ENCODE results near the gene NOXO1.

Gene NOXO1

DNA sequence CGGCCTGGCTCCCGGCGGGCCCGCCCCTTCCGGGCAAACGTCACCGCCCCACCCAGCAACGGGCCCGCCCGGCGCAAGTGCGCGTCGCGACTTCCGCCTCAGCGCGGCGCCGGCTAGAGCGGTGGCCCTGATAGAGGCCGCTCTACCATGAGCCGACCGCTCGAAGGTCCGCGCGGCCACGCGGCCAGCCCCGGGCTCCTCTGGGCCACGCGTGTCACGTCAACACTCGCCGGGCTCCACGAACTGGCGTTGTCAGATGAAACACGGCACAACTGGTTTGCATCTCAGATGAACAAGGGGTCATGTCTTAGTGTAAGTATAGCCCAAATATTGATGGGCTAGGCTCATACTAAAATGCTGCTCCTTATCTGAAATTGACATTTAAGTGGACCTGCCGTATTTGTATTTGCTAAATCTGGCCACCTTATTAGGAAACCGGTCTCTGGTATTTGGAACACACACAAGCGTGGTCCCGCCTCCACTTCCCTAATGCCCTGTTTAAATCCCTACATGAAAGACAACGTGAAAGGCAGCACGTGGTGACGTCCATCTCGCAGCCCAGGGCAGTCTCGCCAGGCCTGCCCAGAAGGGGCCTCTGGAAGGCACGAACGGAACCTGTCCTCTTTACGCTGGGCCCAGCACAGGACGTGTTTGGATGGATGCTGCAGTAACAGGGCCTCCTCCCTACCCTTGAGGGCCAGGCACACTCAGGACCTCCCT, 28.7 kb upstream of the NOXO1 start, which contains the start of gene ZNF598:
ZNF598 (minus strand) TSS at position 31 of the 720 bp plus-strand sequence.
- peak; percentile 82 to 98 (median 84) for DNase-seq

DNA sequence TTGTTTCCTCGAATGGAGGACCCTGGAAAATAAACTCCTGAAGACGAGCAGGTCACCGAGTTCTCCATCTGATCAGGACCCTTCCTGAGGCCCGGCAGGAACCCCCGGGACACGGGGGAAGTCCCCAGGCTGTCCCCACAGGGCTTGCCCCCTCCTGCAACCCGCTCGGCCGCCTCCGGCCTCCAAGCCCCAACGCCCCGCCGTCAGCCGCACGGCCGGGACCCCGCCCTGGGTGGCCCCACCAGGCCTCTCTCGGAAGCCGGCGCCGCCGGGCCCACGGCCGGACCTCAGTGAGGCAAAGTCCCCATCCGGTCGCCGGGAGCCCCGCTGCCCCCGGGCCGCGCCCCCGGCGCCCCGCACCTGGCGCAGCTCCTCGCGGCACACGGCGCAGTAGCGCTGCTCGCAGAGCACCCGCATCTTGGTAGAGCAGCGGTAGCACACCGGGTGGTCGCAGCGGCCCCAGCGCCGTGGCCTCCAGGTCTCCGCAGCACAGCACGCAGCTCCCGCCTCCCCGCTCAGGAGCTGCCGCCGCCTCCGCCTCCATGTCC, 28.0 kb upstream of the NOXO1 start:
- DNase-seq = peak in 2 of 3 experiments; percentile 59 to 72

DNA sequence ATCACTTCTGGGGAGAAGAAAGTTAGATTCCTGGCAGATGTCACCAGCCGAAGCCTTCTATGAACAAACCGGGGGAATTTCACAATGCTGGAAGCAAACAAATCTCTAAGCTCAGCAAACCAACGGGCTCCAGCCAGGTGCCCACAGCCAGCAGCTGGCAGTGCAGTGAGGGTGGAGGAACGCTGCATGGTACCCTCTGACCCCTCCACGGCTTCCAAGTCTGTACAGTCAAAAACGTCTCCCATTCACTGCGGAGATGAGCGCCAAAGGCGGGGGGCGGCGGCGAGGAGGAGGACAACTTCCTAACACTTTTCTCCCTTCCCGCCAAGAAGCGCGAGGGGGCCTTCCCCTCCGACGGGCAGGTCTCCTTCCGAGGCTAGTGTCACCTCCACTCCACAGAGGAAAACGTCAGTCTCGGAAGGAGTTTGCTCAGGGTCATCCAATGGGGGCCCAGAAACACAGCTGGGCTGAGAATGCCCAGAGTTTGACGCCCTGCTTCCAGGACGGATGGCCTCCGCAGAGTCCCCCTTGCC, 27.4 kb upstream of the NOXO1 start:
- peak in 2 of 3 experiments; percentile 31 to 38 for DNase-seq

DNA sequence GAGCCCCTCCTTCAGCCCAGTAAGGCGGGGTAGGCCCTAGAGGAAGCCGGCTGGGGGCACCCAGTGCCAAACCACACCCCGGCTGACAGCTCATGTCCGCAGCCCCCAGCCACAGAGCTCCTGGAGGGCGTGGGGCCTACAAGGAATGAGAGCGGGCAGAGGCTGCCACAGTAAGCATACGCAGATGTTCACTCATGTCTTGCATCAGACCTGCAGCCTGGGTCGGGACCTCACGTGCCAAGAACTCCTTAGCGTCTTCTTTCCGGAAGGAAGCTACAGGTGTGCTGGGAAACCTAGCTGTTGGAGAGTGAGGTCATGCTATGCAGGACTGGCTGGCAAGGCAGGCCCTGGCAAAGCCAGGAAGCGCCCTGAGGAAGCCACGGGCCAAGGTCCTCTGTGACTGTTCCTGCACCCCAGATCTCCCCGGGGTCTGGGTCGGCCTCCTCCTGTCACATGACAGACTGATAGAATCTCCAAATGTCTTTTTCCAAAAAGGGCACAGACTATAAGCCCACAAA, 26.8 kb upstream of the NOXO1 start:
- DNase-seq = no peak

DNA sequence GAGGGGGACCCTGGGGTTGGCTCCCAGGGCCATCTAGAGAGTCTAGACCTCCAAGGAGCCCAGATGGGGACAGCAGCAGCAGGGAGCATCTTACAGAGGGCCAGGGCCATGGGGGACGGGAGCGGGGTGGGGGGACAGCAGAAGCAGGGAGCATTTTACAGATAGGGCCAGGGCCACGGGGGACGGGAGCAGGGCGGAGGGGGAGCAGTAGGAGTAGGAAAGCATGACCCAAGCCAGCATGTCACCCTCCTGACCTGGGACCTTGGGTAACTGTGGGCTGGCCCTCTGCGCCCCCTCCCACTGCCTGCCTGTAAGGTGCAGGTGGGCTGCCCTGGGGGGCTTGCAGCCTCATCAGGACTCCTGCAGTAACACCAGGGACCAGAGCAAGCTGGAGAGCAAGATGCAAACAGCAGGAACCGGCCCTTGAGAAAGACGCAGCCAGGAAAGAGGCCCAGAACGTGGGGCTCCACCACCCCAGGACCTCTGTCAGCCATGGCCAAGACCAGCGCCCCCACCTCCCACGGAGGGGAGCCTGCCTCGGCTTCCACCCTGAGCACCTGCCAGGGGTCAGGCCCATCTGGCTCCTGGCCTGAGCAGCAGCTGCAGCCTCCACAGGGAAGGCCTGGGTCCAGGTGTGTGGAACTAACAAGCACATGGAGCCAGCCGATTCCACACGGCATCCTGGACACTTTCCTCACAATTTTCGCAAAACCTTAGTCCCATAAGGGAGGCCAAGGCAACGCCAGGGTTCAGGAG, 26.0 kb upstream of the NOXO1 start:
- no peak for DNase-seq

DNA sequence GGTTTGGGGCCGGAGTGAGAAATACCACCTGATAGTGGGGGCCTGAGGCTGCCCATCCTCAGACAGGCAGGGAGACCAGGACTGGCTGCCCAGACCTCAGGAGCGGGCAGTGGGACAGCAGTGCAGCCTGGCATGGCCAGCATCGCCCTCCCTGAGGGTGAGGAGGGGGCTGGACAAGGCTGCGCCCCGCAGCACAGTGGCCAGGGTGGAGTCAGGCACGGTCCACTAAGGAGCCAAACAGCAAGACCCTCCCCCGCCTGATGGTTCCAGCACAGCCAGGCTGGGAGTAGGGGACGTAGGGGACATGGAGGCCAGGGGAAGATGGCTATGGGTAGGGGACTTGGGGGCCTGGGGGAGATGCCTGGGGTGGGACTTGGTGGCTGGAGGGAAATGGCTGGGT, 25.0 kb upstream of the NOXO1 start:
- no peak for DNase-seq

DNA sequence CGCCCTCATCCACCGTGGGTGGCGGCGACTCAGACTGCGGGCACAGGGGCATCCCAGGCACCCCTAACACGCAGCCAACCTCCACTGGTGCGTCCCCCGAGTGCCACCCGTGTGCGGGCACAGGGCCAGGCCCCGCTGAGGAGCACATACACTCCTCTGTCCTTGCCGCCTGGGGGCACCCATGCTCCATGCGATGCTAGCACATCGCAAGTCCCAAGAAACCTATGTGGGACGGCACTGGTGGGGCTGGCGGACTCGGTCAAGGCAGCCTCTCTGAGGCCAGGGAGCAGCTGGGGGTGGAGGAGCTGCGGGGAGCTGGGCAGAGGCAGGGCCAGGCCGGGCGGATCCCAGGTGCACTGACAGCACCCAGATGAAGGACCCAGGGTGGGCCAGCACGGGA, 24.4 kb upstream of the NOXO1 start:
- no peak for DNase-seq

DNA sequence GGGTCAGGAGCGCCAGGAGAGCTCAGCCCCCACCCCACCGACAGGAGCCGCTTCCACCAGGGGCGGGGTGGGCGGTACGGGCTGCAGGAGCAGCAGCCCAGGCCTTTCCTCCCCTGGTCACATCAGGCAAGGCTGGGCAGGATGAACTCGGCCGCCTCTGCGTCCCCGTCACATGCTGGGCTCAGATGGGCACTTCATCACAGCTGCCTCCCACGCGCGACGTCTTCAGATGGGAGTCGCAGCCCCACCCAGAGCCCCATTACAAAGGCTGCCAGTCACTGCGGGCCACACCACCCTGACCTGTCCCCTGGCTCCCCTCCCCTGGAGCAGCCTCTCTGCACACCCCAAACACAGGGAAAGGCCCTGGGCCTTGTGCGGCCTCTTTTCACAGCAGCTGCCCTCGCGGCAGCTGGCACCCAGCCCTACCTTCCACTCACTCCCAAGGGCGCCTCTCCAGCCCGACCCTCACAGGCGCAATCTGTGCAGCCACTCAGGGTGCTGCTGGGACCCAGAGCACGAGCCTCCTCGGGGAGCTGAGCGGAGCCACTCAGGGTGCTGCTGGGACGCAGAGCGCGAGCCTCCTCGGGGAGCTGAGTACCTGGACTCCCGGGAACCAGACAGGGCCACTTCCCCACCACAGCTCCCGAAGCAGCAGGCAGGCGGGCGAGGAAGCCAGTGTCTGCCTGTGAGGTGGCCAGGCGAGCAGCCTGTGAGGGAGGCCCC, 23.7 kb upstream of the NOXO1 start:
- DNase-seq = peak in 2 of 3 experiments; percentile 5 to 13

DNA sequence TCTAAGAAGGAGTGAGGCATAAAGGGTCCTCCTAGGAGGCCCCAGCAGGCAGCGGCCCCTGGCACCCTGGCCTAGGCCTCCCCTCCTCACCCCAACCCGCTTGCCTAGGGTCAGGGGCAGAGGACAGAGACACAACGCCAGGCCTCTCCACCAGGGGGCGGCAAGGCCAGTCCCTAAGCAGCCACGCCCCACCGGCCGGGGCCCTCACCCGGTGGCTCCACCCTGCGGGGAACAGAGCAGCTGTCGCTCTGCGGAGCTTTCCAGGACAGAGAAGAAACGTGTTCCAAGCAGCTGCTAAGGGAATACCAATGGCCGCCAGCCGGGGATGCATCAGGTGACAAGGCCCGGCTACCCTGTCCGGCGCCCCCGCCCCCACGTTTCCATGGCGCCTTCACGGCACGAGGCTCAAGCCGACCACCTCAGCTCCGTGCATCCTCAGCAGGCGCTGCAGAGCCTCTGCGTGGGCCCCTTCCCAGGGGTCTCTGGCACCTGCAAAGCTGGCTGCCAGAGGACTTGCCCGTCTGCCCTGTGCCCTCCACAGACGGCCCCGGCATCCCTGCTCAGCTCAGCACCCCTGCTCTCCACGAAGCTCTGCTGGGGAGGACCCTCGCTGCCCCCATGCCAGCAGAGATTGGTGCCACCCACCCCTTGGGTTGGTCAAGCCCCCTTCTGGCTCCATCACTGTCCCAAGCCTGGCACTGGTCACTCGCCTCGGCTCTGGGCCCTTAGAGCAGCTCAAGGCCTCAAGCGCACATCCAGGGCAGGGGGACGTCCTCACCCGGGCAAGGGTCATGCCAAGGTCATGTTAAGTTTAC, 22.8 kb upstream of the NOXO1 start:
- DNase-seq = peak; percentile 77 to 97 (median 92)

DNA sequence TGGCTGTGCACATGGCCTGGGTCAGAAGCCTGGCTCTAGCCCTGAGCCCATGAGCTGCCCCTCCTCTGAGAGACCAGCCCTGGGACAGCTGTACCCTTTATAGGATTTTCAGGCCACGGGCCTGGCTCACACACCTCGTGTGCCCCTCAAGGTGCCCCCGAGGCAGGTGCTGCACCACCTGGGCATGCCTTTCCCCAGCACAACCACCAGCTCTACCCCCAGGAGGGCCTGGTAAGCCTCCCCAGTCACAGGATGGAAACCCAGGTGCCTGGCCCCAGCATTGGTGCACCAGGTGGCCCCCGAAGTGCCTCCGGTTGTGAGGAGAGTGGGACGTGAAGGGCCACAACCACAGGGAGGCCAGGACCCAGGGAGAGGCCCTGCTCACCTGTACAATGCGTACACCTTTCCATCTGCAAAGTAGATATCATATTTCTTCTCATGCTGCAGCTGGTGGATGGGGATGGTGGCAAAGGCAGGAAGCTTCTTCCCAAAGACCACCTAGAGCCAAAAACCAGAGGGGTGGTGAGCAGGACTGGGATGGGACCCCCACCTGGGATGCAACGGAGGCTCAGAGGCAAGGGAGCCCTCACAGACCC, 22.1 kb upstream of the NOXO1 start:
- DNase-seq = no peak

DNA sequence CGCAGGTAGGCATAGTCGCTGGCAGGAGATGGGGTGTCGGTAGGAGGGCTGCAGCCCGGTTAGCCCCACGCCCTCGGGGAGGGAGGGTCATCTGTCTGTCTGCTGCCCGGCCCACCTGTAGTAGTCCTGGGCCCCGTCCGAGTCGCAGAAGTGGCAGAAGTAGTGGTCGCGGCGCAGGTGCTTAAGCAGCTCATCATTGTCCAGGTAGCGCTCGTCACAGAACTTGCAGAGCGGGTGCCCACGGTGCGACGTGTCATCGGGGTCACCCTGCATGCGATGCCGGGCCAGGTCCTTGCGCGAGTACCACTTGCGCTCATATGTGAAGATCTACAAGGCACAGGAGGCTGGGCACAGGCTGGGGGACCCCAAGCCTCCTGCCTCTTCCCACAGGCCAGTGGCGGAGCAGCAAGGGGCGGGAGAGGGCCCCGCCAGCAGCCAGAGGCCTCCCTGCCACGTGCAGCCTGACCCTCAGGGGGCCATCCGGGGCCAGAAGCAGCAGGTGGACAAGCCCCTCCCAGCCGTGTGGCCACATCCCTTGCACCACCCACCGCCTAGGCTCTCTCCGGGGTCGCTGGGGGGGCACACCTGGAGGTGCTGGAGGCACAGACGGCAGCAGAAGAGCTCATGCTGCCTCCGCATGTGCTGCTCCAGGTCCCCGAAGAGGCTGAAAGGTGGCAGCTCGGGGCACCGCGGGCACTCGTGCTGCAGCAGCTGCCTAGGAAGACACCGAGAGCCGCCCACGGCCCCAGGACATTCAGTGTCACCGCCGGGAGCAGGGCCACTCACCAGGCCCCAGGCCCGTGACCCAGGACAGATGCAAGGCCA, 21.3 kb upstream of the NOXO1 start:
- no peak for DNase-seq

DNA sequence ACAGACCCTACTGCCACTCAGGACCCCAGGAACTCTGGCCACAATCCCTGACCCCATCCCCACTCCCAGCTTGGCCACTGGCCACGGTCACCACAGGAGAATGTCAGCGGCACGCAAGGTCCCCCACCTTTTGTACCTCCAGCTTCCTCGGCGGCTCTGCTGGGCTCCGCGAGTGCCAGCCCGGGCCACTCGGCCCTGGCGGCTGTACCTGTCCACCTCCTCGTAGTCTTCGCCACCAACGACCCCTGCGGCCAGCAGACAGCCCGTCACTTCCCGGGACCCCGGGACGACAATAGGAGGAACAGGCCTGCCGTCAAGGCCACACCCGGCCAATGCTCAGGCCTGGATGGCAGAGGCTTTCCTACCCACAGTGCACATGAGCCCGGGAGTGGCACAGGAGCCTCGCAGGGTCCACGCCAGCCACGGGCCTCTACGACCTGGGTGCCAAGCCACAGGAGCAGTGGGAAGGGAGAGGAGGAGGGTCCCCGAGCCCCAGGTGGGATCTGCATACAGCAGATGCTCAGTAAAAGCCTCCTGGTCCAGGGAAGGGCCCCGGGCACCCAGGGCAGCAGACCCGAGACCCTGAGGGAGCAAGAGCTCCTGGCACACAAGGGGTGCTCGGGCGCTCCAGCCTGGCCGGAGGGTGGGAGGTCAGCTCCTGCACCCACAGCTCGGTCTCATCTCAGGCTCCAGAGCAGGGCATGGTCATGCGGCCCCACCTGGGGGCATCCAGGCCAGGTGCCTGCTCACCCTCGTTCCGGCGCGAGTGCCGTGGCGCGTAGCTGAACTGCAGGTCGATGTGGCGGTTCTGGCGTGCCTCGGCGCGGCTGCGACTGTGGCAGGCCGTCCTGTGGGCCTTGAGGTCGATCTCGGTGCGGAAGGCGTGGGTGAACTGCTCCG, 20.4 kb upstream of the NOXO1 start:
- no peak for DNase-seq

DNA sequence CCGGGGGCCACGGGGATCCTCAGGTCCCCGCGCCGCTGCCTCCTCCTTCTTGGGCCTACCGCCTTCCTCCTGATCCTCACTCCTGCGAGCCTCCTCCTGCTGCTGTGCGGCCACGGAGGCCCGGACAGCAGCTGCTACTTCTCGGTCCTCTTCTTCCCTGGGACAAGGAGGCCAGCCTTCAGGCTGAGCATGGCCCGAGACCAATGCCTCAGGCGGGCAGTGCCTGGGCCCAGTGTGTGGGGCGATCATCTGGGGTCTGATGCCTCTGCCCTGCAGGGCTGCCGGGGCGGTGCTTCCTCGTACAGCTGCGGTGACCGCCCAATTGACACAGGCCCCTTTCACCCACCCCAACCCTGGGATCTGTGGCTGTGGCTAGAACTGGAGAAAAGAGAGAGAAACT, 19.8 kb upstream of the NOXO1 start:
- no peak for DNase-seq

DNA sequence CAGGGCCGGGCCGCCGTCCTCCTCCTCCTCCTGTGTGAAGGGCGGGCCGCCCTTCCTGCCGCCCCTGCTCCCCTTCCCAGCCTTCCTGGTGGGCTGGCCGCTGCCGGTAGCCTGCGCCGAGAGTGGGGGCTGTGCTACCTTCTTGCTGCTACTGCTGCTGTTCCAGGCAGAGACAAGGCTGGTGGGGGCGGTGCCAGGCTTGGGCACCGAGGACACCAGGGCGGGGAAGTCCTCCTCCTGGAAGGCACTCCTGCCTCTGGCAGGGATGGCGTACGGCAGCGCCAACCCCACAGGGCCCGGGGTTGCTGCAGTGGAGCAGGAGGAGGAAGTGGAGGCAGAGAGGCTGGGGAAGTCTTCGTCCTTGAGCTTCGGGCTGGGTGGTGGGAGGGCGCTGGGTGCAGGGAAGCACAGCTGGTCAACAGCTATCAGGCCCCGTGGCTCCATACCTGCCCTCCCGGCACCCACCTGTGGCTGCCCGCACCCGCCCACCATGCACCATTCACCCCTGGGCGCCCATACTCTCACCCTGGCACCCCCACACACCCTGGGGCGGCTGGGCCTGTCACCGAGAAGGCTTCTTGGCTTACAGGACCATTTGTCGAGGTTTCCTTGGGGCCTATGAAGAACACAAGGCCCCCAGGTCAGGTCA, 18.7 kb upstream of the NOXO1 start:
- no peak for DNase-seq

DNA sequence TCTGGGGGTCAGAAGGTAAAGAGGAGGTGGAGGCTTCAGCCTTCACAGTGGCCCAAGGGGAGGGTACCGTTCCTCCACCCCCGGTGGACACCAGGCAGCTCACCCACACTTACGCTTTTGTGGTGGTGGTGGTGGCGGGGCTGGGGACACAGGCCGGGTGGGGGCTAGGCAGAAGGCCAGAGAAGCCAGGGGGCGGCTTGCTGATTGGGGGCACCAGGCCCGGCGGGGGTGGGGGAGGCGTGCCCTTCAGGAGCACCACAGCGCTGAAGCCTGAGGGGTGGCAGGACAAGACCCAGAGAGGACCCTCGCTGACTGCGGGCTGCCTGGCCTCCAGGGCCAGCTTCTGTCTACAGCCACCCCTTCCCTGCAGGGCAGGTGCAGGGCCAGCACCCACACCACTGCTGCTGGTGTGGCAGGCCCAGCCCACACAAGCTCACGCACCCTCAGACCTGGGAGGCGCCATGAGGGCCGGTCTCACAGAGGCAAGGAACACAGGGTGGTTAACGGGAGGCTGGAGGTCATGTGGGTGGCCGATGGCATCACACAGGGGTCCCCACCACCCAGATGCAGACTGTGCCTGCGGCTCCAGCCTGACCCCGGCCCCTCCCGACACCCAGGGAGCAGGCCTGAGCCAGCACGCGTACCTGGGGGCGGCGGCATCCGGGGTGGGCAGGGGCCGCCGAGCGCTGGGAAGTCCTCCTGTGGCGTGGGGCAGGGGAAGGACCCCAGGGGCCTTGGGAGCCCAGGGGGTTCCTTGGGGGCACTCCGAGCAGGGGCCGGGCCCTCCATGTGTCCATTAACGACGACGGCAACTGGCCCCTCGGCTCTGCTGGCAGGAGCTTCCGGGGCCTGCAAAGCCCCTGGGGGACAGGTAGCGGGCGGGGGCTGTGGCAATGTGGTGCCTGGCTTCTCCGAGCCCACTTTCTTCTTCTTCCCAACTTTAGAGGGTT, 17.9 kb upstream of the NOXO1 start:
- no peak for DNase-seq

DNA sequence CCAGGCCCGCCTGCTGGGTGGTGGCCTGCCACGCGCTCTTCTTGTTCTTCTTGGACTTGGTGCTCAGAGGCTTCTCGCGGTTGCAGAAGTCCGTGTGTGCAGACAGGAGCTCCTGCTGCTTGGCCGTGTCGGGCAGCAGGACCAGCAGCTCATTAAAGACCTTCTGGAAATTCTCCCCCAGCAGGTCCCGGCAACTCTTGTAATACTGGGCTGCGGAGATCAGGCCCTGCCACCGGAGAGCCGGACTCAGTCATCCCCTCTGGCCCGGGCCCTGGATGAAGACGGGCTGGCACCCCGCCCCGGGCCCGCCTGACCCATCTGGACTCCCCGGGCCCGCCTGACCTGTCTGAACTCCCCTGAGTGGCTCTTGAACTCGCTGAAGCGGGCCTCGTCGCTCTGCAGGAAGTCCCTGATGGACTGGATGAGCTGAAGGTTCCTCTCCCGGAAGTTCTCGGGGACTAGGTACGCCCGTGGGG, 17.1 kb upstream of the NOXO1 start:
- DNase-seq = no peak

DNA sequence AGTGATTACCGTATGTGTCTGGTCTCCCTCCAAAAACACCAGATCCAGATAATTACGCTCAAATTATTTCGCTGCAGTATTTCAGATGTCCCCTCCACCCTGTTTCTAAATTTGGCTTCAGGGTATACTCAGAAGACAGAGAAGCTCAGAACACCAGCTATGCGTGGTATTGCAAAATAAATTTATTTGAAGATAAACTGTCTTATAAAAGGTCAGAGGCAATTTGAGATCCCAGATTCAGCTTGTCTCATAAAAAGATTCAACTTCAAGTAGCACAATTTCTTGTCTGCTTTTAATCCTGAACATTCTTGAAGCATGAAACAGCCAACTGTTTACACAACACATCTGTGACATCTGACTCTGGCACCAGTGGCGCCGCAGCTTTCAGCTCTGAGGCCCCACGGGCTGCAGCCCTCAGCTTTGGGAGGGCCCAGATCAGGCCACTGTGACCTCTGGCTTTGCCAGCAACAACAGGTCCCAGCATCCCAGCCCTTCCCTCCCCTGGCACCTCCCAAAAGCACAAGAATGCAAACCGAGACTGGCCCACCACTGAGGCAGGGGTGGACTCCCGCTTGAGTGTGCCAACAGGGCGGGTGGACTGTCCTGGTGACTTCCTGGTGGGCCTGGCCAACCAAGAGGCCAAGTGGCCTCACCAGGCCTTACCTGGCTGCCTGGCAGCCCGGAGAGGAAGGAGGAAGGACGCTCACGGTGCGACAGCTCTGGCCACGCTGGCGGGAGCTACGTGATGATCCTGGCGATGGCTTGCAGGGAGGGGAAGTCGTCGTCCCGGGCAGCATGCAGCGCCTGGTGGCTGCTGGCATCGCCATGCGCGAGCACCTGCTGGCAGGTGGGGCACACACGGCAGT, 16.5 kb upstream of the NOXO1 start:
- no peak for DNase-seq
